ENCODE data around the gene METTL5. TPM values are rescaled to one million over a fixed set of nuclear protein-coding genes. Genes with fewer than 3 reads are reported as not detected.

The METTL5 gene
- total RNA-seq, 2 experiments from 2014 or later = 103 to 111 TPM

- TF ChIP-seq CTCF (IDR thresholded peaks at IDR 0.05) = no peak
- POLR2A ChIA-PET = no interaction called here
- Mint-ChIP-seq H3K27me3 (peaks cover 19% of the 10 kb centered on the region), H3K9me3 (no peaks in the 10 kb centered on the region), H3K36me3 (ENCODE audit: low read depth) (no peaks in the 10 kb centered on the region), H3K4me3 (no peak overlapping the region), H3K27ac (no peak overlapping the region), H3K4me1 (ENCODE audit: low read depth) (peaks cover 7% of the 10 kb centered on the region)
- intact Hi-C loops (cut with micrococcal nuclease) = no loop called here
- DNase-seq (no peak), ATAC-seq (no peak)
- CTCF ChIA-PET = interaction anchor here (0.8 to 1.2 kb wide), 2 partner anchors 99 to 176 kb away, joined by 3 read pairs; no protein-coding TSS in a partner anchor
Observed at GRCh38 chr2:169790581-169790980, 34.1 kb downstream of the METTL5 start.

GRCh38 chr2:169782513-169782912 is 42.2 kb downstream of the METTL5 start:
- H3K9me3 Mint-ChIP-seq = no peaks in the 10 kb centered on the region
- H3K4me1 Mint-ChIP-seq (ENCODE audit: low read depth) = no peaks in the 10 kb centered on the region
- ChIA-PET CTCF (no interaction called here), POLR2A (interaction anchor here (0.6 kb wide), 1 partner anchor 36 kb away, joined by 3 read pairs; no protein-coding TSS in a partner anchor)
- H3K4me3 Mint-ChIP-seq = no peak overlapping the region
- intact Hi-C loops (cut with micrococcal nuclease) = no loop called here
- H3K27ac Mint-ChIP-seq = no peak overlapping the region
- no peak for TF ChIP-seq CTCF (IDR thresholded peaks at IDR 0.05)
- no peak for ATAC-seq
- H3K27me3 Mint-ChIP-seq = no peaks in the 10 kb centered on the region
- no peaks in the 10 kb centered on the region for H3K36me3 Mint-ChIP-seq (ENCODE audit: low read depth)
- no peak for DNase-seq

- Mint-ChIP-seq H3K4me3 (no peak overlapping the region), H3K4me1 (ENCODE audit: low read depth) (no peaks in the 10 kb centered on the region), H3K27ac (no peak overlapping the region), H3K27me3 (no peaks in the 10 kb centered on the region), H3K36me3 (ENCODE audit: low read depth) (no peaks in the 10 kb centered on the region), H3K9me3 (no peaks in the 10 kb centered on the region)
- no peak for TF ChIP-seq CTCF (IDR thresholded peaks at IDR 0.05)
- POLR2A ChIA-PET = no interaction called here
- ATAC-seq (no peak), DNase-seq (no peak)
- intact Hi-C loops (cut with micrococcal nuclease) = no loop called here
- CTCF ChIA-PET = no interaction called here
Observed at GRCh38 chr2:169781249-169782013, 43.3 kb downstream of the METTL5 start.

- no peaks in the 10 kb centered on the region for H3K36me3 Mint-ChIP-seq (ENCODE audit: low read depth)
- TF ChIP-seq CTCF (IDR thresholded peaks at IDR 0.05) = no peak
- CTCF ChIA-PET = interaction anchor here (1.3 kb wide), 1 partner anchor 10 kb away, joined by 3 read pairs; no protein-coding TSS in a partner anchor
Observed at GRCh38 chr2:169778446-169778845, 46.3 kb downstream of the METTL5 start.

GRCh38 chr2:169776252-169776761 is 48.4 kb downstream of the METTL5 start:
- DNase-seq (no peak), ATAC-seq (no peak)
- intact Hi-C loops (cut with micrococcal nuclease) = no loop called here
- H3K36me3 Mint-ChIP-seq (ENCODE audit: low read depth) = no peaks in the 10 kb centered on the region
- H3K27ac Mint-ChIP-seq = no peak overlapping the region
- no peak for TF ChIP-seq CTCF (IDR thresholded peaks at IDR 0.05)
- no peak overlapping the region for H3K4me3 Mint-ChIP-seq
- H3K27me3 Mint-ChIP-seq = no peaks in the 10 kb centered on the region
- POLR2A ChIA-PET = no interaction called here
- H3K9me3 Mint-ChIP-seq = no peaks in the 10 kb centered on the region
- H3K4me1 Mint-ChIP-seq (ENCODE audit: low read depth) = no peaks in the 10 kb centered on the region
- CTCF ChIA-PET = interaction anchor here (1.3 kb wide), 1 partner anchor 32 kb away, joined by 3 read pairs; no protein-coding TSS in a partner anchor

More at GRCh38 chr2:169778446-169778845, 46.3 kb downstream of the METTL5 start:
- H3K4me3 Mint-ChIP-seq = no peak overlapping the region
- no peaks in the 10 kb centered on the region for H3K9me3 Mint-ChIP-seq
- no peak overlapping the region for H3K27ac Mint-ChIP-seq
- H3K27me3 Mint-ChIP-seq = no peaks in the 10 kb centered on the region
- H3K4me1 Mint-ChIP-seq (ENCODE audit: low read depth) = no peaks in the 10 kb centered on the region
- POLR2A ChIA-PET = no interaction called here
- ATAC-seq (no peak), DNase-seq (no peak)
- intact Hi-C loops (cut with micrococcal nuclease) = no loop called here
